BJ (cell line): ENCODE data around the gene GLCCI1. TPM values are rescaled to one million over a fixed set of nuclear protein-coding genes. Genes with fewer than 3 reads are reported as not detected.

Experiments used
- CTCF ChIA-PET: fragments of 350-600 bp; formaldehyde crosslinking; extraction: SDS; loops from one replicate; lab custom pipeline; 2021; ENCODE audit warnings: antibody characterized with exemption, inconsistent platforms; lab: Yijun Ruan, JAX
- POLR2A ChIA-PET: fragments of 300-600 bp; sonication (Branson Sonifier 250); formaldehyde crosslinking; extraction: SDS; loops from one replicate; lab custom pipeline; 2021; ENCODE audit warnings: antibody characterized with exemption; lab: Charles Lee
- DNase-seq: peaks from one replicate; pipeline ENCODE4 v3.0.0-alpha.2; 2011; ENCODE audit warnings: low read depth
- H3K27me3 ChIP-seq: 2 replicates; pipeline ENCODE4 v1.6.0; 2011; ENCODE audit warnings: low read length; ENCODE audit not compliant: control insufficient read depth, insufficient read depth
- H3K36me3 ChIP-seq: 2 replicates; pipeline ENCODE4 v1.5.1; 2011; ENCODE audit warnings: low read length; ENCODE audit not compliant: control insufficient read depth, insufficient read depth
- H3K4me3 ChIP-seq: 2 replicates; pipeline ENCODE4 v1.5.1; 2011; ENCODE audit warnings: low read depth, mild to moderate bottlenecking, control low read depth, low read length
- polyA plus RNA-seq: library from polyadenylated mRNA; depleted of rRNA; stranded (reverse); fragments of >200 nt; gene quantifications from 2 replicates; pipeline ENCODE4 v1.2.3, GENCODE V29; 2011
- TF ChIP-seq, protein P1 (sequence below): IDR thresholded peaks from 2 replicates; pipeline ENCODE4 v1.5.1; 2011; ENCODE audit warnings: low read depth, mild to moderate bottlenecking, control low read depth, inconsistent platforms, low read length, moderate library complexity; ENCODE audit not compliant: insufficient read depth

Gene GLCCI1
- polyA plus RNA-seq, 1 experiment: 11.2 TPM

DNA sequence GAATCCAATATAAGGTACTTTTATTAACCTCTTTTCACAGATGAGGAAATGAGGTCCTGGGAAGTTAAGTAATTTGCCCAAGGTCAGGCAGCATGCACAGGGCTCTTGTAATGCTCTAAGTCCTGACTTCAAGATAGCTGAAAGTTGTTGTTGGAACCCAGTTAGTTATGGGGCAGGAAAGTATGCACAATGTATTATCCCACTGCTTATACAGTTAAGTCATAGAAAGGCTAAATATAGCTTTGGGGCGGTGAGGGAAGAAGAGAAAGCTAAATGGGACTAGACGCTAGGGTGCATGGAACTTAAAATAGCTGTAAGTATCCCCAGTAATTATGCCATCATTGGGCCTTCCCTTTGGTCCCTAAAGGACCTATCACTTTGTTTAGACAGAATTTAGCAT is 9.2 kb downstream of the GLCCI1 start:
- TF ChIP-seq, protein P1, sequence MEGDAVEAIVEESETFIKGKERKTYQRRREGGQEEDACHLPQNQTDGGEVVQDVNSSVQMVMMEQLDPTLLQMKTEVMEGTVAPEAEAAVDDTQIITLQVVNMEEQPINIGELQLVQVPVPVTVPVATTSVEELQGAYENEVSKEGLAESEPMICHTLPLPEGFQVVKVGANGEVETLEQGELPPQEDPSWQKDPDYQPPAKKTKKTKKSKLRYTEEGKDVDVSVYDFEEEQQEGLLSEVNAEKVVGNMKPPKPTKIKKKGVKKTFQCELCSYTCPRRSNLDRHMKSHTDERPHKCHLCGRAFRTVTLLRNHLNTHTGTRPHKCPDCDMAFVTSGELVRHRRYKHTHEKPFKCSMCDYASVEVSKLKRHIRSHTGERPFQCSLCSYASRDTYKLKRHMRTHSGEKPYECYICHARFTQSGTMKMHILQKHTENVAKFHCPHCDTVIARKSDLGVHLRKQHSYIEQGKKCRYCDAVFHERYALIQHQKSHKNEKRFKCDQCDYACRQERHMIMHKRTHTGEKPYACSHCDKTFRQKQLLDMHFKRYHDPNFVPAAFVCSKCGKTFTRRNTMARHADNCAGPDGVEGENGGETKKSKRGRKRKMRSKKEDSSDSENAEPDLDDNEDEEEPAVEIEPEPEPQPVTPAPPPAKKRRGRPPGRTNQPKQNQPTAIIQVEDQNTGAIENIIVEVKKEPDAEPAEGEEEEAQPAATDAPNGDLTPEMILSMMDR: no peak
- Histone ChIP-seq H3K27me3 (no peaks in the 10 kb centered on the region), H3K36me3 (no peaks in the 10 kb centered on the region), H3K4me3 (no peak overlapping the region)
- DNase-seq: no peak
- CTCF ChIA-PET: no interaction called here
- POLR2A ChIA-PET: no interaction called here

DNA sequence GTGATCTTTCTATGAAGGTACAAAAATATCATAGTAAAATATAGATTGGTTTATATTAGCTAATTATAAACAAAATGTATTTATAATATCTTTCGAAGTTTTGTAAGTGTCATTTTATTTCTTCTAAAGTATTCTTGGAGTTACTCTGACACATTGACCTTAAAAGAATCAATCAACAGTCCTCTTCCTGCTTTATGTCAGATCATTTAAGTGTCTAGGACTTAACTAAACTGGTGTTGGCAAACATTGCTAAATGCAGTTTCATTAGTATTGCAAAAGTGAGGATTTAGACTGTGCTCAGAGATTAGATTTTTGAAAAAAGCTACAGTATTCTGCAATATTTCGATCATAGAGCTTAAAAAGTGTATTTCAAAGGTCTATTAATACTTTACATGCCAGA is 10.3 kb downstream of the GLCCI1 start:
- POLR2A ChIA-PET: no interaction called here
- DNase-seq: no peak
- Histone ChIP-seq H3K27me3 (no peaks in the 10 kb centered on the region), H3K4me3 (no peak overlapping the region), H3K36me3 (no peaks in the 10 kb centered on the region)
- CTCF ChIA-PET: no interaction called here
- TF ChIP-seq, protein P1: no peak

DNA sequence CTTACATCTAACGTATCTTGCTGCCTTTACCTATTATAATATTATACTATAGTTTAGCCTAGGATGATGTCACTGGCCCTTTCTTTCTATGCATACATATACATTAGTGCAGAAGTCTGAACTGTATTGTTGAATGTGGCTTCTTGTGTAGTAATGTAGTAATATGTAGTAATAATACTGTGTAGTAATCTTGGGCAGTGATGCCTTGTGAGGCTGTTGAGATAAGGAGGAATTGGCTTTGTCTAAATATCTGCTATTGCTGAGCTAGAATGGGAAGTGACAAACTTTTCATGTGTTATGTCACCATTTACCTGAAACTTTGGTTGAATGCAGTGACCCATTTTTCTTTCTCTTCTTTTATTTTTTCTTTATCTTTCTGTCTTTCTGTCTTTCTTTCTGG is 11.0 kb downstream of the GLCCI1 start:
- TF ChIP-seq, protein P1: no peak
- CTCF ChIA-PET: no interaction called here
- Histone ChIP-seq H3K4me3 (no peak overlapping the region), H3K27me3 (no peaks in the 10 kb centered on the region), H3K36me3 (no peaks in the 10 kb centered on the region)
- POLR2A ChIA-PET: no interaction called here
- DNase-seq: no peak

DNA sequence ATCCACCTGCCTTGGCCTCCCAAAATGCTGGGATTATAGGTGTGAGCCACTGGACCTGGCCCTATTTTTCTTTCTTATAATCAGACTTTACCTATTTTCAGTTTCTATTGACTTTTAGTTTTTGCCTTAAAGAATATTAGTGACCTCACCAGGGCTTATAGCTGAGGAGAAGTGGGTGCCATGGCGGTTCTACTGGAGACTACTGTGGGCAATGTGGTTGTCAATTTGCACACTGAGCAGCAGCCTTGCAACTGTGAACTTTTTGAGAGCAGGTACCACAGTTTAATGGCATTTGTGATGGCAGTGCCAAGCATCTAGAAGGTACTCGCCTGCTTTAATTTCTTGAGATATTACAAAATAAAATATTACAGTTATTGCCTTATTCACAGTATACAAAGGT is 11.5 kb downstream of the GLCCI1 start:
- Histone ChIP-seq H3K27me3 (no peaks in the 10 kb centered on the region), H3K4me3 (no peak overlapping the region), H3K36me3 (no peaks in the 10 kb centered on the region)
- no peak for DNase-seq
- POLR2A ChIA-PET: no interaction called here
- CTCF ChIA-PET: no interaction called here
- TF ChIP-seq, protein P1: no peak

DNA sequence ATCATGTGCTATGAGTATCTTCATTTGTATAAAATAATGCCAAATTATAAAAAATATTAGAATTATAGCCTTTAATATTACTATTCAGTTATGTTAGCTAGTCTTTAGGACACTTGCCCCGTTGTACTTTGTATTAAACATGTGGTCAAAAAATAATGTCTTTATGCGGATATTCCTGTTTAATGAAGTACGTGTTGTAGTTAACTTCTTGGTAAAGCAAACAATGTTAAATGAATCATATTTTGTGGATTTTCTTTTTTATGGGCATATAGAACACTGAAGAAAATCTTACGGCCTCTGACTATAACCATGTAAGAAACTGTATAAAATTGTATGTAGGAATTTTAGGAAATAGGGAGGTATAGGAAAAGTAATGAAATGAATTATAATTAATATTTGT is 14.3 kb downstream of the GLCCI1 start:
- H3K27me3 ChIP-seq: no peaks in the 10 kb centered on the region
- TF ChIP-seq, protein P1: no peak
- no peaks in the 10 kb centered on the region for H3K36me3 ChIP-seq
- H3K4me3 ChIP-seq: no peak overlapping the region
- DNase-seq: no peak
- ChIA-PET POLR2A (no interaction called here), CTCF (interaction anchor here (1.2 kb wide), 1 partner anchor 14 kb away, joined by 3 read pairs; no protein-coding TSS in a partner anchor)
